GM18519 (cell line): ENCODE data around the gene DBNDD1.
"Not testable (repeated sequence)": the region's sequence is repeated elsewhere in the genome, so short reads cannot be mapped to it uniquely, and the experiment has no call there.

ENCODE experiments used
- ATAC-seq: cut with Tn5 transposase; IDR thresholded peaks from one replicate; pipeline ENCODE4 v1.9.1; 2021; ENCODE audit warnings: mild to moderate bottlenecking, moderate library complexity; ENCODE audit not compliant: unreplicated experiment, low FRiP score

The DBNDD1 gene, protein sequence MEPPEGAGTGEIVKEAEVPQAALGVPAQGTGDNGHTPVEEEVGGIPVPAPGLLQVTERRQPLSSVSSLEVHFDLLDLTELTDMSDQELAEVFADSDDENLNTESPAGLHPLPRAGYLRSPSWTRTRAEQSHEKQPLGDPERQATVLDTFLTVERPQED

DNA sequence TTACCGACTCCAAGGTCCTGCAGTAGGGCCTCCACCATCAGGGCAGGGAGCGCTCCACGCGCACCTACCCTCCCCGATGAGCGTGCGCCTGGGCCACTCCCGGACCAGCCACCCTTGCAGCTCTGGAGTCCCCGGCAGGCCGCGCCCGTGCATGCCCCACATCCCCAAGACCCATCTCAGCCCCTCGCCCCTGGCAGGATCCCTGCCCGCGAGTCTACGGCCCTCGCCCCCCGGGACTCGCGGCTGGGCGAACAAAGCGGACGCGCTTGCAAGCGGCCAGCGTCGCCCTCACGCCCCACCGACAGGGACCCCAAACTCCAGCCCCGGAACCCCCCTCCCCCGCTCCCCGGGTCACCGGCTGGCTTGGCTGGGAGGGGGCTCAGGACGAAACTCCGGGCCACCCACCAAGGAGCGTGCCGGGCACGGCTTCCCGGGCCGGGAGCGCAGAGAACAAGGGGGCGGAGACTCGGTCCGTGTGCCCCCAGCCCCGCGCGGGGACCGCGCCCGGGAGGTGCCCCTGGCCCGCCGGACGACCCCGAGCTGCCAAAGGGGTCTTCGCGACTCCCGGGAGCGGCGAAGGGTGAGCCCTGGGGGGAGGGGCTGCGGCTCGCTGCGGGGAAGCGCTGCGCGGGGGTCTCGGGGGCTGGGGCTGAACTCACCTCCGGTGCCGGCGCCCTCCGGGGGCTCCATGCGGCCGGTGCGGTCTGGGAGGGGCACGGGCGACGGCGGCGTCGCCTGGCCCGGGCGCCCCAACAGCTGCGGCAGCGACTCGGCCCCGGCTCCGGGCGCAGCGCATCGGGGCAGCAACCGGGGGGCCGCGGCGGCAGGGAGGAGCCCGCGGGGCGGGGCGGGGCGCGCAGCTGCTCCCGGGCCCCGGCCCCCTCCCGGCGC is at the start of gene DBNDD1:
TSS of gene DBNDD1 (minus strand) at position 805 of the 891 bp plus-strand sequence. CDS start at position 690, 115 bp downstream.
- ATAC-seq: no peak

DNA sequence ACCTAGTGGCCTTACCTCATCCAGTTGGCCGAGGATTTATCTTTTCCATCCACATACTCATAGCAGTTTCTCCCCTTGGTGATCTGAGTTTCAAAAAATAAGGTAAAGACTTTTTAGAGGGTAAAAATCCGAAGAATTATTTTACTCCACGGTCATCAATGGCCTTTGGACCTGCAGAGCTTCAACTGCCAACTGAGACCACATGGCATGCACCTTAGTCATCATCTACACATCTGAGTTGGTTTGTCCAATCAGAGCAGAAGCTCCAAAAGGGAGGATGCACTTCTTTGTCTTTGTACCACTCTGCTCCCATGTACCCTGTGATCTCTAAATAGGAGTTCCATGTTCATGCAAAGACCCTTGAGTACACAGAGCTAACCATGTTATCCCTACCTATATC is 42.2 kb upstream of the DBNDD1 start:
- ATAC-seq: no peak

DNA sequence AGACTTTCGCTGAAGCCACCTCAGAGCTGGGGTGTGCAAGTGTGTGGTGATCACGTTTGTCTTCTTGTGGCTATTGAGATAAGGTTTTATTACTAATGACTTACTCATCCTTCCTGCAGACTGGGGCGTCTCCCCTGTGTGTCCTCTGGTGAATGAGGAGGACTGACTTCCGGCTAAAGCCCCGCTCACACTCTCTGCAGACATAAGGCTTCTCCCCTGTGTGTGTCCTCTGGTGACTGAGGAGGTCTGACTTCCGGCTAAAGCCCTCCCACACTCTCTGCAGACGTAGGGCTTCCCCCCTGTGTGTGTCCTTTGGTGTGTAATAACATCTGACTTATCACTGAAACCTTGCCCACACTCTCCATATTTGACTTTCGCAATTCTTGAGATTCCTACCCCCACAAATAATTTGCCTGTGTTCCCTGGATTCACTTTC is 38.5 kb upstream of the DBNDD1 start:
- no peak for ATAC-seq

DNA sequence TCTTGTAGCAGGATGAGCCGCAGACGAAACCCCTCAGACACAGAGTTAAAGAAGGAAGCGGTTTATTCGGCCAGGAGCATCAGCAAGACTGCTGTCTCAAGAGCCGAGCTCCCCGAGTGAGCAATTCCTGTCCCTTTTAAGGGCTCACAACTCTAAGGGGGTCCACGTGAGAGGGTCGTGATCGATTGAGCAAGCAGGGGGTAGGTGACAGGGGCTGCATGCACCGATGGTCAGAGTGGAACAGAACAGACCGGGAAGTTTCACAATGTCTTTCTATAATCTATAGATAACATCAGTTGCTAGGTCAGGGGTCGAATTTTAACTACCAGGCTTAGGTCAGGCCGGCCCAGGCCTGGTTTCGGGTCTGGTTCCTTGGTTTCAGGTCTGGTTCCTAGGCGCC is 37.3 kb upstream of the DBNDD1 start:
- ATAC-seq: not testable (repeated sequence)

DNA sequence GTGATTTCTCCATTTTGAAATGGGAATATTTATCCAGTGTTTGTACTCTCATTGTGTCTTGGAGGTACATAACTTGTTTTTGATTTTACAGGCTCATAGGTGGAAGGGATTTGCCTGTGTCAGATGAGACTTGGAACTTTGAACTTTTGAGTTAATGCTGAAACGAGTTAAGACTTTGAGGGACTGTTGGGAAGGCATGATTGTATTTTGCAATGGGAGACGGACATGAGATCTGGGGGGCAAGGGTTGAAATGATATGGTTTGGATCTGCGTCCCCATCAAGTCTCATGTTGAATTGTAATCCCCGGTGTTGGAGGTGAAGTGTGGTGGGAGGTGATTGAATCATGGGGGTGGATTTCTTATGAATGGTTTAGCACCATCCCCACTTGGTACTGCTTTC is 36.1 kb upstream of the DBNDD1 start:
- no peak for ATAC-seq

DNA sequence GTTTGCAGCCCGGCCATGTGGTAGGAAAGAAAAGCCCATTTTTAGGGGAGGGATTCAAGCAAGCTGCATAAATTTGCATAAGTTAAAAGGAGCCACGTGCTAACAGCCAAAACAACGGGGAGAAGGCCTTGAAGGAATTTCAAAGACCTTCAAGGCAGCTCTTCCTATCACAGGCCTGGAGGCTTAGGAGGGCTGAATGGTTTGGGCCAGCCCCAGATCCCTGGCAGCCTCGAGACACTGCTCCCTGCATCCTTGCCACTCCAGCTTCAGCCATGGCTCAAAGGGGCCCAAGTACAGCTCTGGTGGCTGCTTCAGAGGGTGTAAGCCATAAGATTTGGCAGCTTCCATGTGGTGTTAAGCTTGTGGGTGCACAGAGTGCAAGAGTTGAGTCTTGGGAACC is 35.3 kb upstream of the DBNDD1 start:
- no peak for ATAC-seq

DNA sequence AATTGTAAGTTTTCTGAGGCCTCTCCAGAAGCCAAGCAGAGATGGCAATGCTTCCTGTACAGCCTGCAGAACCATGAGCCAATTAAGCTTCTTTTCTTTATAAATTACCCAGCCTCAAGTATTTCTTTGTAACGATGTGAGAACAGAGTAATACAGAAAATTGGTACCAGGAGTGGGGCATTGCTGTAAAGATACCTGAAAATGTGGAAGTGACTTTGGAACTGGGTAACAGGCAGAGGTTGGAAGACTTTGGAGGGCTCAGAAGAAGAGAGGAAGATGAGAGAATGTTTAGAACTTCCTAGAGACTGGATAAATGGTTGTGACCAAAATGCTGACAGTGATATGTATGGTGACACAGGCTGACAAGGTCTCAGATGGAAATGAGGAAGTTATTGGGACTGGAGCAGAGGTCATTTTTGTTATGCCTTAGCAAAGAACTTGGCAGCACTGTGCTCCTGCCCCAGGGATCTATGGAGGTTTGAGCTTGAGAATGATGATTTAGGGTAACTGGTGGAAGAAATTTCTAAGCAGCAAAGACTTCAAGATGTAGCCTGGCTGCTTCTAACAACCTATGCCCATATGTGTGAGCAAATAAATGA is 34.7 kb upstream of the DBNDD1 start:
- ATAC-seq: no peak

DNA sequence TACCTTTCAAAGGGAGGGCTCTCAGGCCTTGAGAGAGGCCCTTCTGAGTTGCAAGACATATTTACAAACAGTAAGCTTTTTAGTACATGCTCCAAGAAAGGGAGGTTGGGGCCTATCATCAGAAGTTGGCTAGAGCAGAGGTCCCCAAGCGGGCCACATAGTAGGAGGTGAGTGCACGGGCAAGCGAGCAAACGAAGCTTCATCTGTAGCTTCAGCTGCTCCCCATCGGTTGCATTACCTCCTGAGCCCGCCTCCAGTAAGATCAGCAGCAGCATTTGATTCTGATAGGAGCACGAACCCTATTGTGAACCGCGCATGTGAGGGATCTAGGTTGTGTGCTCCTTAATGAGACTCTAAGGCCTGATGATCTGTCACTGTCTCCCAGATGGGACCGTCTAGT is 31.7 kb upstream of the DBNDD1 start:
- ATAC-seq: no peak

DNA sequence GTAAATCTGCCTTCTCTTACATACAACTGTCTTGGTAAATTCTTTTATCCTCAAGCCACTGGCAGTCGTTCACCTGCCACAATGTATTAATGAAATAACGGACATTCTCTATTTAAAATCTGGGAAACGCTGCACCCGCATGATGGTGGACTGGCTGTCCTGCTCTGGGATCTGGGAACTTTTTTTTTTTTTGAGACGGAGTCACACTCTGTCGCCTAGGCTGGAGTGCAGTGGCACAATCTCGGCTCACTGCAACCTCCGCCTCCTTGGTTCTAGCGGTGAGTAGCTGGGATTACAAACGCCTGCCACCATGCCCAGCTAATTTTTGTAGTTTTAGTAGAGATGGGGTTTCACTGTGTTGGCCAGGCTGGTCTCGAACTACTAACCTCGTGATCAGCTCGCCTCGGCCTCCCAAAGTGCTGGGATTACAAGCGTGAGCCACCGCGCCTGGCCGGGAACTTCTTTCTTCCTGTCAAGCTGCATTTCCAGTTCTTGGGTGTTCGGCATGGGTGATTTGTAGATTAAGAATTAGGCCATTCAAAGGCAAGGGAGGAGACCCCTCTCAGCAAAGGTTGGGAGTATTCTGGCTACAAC is 29.6 kb upstream of the DBNDD1 start:
- no peak for ATAC-seq

DNA sequence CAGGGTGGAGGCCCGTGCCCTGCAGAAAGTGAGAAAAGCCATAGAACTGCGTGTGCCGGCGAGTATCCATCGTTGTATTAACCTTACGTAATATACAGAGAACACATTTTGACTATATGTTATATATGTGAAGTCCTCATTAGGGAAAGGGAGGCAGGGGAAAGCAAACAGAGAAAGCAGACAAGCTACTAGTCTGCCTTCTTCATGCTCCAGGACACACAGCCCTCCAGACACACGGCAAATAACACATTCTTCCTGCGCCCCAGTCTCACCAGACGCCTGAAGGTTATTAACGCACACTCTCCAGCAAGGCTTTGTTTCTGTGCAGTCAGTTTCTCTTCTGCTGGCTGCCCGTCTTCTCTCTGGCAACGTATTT is 29.1 kb upstream of the DBNDD1 start:
- no peak for ATAC-seq

DNA sequence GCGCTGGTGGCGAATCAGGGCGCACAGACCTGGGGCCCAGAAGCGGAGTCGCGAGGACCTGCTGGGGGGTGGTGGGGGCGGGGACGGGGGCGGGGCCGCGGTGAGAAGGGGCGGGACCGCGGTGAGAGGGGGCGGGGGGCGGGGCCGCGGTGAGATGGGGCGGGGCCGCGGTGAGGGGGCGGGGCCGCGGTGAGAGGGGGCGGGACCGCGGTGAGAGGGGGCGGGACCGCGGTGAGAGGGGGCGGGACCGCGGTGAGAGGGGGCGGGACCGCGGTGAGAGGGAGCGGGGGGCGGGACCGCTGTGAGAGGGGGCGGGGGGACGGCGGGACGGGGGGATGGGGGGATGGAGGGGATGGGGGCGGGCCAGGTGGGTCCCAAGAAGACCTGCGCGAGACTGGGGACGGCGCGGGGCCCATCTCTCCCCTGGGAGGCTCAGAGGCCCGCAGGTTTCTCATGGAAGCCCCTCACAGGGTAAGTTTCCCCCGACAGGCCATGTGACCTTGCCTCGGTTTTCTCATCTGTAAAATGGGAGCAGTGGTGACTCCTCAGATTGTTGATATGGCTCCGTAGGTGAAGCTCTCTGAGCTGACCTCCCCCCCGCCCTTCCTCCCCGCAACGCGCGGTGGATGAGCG is 28.6 kb upstream of the DBNDD1 start:
- no peak for ATAC-seq

DNA sequence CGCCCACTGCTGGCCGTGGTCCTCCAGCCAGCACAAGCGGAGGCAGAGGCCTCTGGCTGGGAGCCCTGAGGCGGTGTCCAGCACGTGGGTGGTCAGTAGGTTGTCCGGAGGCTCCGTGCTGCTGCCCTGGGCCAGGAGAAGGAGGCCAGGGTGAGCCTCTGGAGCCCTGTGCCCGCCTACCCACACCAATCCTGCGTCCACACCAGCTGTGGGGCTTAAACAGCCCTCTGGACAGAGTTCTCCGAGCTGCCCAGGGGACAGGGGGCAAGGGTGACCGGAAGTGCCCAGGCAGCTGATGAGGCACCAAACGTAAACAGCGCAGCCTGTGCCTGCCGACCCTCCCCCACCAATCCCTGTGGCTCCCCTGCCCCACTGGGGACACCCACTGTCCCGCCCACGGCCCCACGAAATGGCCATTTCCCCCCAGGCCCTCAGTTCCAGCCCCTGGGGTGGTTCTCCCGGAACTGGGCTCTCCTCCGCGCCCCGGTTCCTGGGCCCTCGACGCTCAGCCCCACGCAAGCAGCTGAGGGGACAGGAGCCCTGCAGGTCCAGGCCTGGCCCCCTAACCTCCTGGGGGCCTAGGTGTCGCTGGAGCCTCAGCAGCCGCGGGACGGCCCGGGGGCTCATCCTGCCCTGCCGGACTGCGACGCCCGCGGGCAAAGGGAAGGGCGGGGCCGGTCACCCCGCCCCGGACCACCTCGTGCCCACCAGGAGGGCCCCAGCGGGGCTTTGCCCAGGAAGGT is 27.9 kb upstream of the DBNDD1 start:
- no peak for ATAC-seq

DNA sequence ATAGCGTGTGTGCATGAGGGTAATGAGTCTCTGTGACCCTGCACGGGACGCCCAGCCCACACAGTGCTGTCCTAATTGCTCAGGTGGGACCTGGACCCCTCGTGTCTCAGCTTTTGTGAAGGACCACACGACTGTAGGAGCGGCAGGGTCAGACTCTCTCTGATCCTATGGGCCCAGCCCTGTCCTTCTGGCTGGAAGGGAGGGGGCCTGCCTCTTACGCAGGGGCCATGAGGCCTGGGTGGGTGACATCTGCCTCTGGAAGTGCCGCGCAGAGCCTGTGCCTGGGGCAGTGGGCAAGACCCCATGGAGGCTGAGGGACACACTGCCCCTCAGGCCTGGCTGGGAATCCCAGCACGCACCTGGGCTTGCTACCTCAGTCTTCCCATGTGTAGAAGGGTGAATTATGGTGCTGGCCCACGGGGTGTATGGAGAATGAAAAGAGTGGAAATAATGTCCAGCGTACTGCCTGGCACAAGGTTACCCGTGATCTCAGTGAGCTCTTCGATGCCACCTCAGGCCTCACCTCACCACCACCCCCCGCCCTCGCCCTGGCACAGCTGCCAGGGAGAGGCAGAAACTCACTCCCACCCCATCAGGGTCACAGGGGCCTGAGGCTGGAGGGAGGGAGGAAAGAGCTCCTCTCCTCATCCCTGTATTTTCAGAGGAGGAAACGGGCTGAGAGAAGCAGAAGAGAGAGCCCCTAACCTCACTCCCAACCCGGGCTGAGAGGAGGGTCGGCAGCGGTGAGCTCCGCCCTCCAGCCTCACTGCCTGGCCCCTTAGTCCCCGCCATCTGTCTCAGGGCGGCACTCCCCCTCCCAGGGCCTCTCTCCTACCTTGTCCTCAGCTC is 27.1 kb upstream of the DBNDD1 start:
- ATAC-seq: no peak

DNA sequence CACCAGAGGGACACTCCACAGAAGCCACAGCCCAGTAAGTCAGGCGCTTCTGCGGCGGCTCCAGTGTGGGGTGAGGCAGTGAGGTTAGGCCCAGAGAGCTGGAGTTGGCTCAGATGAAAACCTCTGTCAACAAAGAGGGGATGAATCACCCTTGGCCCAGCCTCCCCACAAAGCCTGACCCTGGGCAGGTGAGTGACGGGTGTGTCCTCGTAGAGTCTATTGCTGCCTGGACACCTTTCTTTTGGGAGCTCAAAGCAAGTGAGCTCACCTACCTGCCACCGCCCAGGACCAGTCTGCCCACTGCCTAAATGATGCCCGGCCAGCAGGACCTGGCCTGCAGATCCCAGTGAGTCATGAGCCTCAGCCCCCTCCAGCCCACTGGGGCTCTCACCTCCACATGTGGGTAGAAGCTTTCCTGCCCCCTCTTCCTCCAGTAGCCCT is 24.9 kb upstream of the DBNDD1 start:
- no peak for ATAC-seq

DNA sequence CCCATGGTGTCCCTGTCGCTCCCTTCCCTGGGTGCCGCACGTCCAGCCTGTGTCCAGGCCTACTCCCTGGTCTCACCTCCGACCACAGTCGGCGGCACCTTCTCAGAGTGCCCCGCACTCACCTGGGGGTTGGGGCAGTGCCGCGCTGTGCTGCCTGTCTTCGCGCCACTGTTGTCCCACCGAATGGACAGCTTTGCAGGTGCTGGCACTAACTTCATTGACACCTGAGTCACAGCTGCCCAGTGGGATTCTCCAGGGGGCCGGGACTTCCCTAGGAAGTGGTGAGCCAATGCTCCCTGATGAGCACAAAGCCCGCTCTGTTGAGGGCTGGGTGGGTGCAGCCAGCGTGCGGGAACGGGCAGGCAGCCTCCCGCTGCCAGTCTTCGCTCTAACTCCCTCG is 24.3 kb upstream of the DBNDD1 start:
- no peak for ATAC-seq

DNA sequence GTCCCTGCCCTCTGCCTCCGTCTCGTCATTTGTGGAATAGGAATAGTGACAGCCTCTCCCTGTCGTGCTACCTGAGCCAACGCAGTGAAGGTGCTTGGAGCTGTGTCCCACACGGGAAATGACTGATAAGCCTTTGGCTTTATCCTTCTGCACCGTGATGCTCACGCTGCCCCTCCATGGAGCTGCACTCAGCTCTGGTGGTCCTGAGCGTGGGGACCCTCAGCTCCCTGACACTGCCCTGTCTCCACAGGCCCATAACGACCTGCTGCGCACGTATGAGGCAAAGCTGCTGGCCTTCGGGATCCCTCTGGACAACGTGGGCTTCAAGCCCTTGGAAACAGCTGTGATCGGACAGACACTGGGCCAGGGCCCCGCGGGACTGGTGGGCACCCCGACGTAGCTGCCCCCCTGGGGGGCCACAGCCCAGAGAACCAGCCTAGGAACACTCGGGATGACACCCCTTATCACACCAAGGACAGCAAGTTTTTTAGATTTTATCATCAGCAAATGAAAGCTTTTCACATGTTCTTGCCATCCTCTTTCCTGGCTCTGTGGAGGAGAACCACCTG is 23.8 kb upstream of the DBNDD1 start:
- ATAC-seq: no peak

DNA sequence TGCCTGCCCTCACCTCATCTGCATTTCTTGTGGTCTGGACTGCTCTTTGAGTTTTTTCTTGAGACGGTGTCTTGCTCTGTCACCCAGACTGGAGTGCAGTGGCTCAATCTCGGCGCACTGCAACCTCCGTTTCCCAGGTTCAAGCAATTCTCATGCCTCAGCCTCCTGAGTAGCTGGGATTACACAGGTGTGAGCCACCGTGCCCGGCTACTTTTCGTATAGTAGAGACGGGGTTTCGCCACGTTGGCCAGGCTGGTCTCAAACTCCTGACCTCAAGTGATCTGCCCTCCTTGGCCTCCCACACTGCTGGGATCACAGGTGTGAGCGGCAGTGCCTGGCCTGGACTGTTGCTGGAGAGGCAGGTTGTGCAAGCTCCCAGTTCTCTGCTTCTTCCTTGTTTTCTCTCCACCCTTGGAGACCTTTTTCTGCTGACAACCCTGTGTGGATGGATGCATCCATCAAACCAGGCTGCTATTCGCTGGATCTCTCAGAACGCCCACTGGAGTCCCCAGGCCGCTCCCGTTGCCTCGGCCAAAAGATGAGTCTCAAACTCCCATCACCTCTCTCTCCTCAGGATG is 22.7 kb upstream of the DBNDD1 start:
- no peak for ATAC-seq

DNA sequence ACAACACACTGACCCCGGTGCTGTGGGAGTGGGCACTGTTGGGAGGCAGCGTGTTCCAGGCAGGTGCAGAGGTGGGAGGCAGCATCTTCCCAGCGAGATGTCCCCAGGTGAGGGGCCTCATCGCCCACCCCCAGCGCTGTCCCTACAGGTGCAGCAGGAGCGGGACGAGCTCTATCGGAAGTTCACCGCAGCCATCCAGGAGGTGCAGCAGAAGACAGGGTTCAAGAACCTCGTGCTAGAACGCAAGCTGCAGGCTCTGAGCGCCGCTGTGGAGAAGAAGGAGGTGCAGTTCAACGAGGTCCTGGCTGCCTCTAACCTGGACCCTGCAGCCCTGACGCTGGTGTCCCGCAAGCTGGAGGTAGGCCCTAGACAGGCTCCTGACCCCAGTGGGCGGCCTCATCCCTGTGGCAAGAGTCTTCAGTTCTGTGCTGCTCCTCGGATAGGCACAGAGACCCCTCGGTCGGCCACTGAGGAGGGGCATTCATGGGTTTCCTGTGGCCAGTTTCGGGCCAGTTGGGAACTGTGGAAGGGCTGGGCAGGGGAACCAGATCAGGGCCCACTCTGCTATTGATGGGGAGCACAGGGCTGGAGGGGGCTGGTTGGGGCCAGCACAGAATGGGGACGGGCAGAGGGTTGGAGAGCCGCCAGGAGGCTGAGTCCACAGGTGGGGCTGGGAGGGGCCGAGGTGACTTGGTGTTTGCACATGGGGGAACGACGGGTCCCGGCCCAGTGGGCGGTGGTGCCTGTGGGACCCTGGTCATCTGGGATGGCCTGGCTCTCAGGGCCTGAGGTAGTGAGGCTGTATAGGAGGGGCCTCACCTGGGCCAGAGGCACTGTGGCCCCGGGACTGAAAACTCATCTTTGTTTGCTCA is 21.1 kb upstream of the DBNDD1 start:
- ATAC-seq: no peak
